NCI-H128 (cell line): Measurements from ENCODE around the gene ATG5.
"Not testable (repeated sequence)": the region's sequence is repeated elsewhere in the genome, so short reads cannot be mapped to it uniquely, and the experiment has no call there.

ENCODE experiments used
- DNase-seq: peaks from one replicate; lab custom pipeline; 2025; ENCODE audit not compliant: unreplicated experiment; lab: John Stamatoyannopoulos, UW

ATG5 gene

GRCh38 chr6:106315765-106316374 lies 9.7 kb downstream of the ATG5 start:
- DNase-seq: no peak

GRCh38 chr6:106309766-106310373 lies 15.7 kb downstream of the ATG5 start:
- DNase-seq: no peak

DNA sequence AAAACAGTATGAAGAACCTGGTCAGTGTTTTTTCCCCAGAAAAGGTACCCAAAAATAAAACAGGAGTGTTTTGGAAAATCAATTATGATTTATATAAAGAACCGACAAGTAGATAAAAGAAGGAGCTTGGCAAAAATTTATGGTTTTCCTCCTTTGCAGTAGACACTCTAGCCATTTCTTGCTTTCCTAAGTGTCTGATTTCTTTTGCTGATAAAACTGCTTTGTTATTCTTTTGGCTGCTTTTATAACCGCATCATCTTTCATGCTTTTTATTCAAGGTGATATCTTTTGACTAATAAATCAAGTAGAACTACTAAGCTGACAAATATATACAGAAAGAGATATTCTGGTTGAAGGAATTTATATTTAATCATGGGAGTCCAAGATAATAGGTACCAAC lies 16.6 kb downstream of the ATG5 start:
- no peak for DNase-seq

- no peak for DNase-seq
Measured at GRCh38 chr6:106305740-106306139, 19.8 kb downstream of the ATG5 start.

- DNase-seq: no peak
Measured at GRCh38 chr6:106300944-106301343, 24.6 kb downstream of the ATG5 start.

GRCh38 chr6:106300020-106300780 lies 25.4 kb downstream of the ATG5 start:
- DNase-seq: no peak

DNA sequence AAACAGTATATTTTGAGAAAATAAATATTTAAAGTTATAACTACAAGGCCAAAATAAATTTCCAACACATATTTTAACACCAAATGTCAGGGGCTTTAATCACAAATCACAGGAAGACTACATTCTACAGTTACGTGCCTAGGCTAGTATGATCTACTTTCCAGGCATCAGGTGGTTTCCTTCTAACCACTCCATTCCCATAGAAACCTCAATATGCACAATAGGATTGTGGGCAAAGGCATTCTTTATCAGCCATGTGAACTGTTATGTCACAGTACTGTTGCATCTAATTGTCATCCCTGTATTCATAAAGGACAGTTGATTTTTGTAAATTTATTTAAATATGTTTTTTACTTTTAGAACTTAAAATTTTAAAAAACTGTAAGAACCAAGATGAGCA lies 32.4 kb downstream of the ATG5 start:
- DNase-seq: no peak

- no peak for DNase-seq
Measured at GRCh38 chr6:106290954-106291353, 34.6 kb downstream of the ATG5 start.

DNA sequence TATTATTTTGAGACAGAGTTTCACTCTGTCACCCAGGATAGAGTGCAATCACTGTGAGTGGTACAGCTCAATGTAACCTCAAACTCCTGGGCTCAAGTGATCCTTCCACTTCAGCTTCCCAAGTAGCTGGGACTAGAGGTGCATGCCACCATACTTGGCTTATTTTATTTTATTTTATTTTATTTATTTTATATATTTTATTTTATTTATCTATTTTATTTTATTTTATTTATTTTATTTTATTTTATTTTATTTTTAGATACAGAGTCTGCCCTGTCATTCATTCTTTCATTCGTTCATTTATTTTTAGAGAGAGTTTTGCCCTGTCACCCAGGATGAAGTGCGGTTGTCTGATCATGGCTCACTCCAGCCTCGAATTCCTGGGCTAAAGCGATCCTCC lies 35.5 kb downstream of the ATG5 start:
- DNase-seq: no peak

DNA sequence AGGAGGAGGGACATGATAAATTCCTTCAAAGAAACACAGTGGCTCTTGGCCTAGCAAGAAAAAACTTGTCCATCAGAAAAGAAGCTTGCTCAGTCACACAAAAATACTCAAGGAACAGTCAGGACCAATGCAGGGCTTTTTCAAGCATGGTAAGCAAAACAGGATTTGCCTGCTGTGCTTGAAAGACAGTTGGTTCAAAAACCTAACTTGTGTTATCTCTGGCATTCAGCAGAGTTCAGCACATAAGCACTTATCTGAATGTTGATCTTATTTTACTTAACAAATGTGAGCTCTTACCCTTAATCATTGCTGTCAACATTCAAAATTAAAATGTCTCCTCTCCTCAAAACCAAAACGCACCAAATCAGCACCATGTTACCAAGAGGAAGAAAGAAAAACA lies 38.3 kb downstream of the ATG5 start:
- no peak for DNase-seq

DNA sequence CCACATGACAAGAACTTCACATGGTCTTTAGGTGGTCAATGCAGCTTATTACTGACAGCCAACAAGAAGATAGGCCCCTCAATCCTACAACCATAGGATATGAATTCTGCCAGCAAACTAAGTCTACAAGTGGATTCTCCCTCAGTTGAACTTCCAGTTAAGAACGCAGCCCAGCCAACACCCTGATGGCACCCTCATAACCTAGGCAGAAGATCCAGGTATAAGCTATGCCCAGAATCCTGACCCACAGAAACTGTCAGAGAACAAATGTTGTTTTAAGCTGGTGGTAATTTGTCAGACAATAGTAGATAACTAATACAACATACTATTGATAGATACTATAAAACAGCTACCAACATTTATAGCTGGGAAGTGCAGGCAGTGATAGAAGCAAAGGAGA lies 38.8 kb downstream of the ATG5 start:
- no peak for DNase-seq

DNA sequence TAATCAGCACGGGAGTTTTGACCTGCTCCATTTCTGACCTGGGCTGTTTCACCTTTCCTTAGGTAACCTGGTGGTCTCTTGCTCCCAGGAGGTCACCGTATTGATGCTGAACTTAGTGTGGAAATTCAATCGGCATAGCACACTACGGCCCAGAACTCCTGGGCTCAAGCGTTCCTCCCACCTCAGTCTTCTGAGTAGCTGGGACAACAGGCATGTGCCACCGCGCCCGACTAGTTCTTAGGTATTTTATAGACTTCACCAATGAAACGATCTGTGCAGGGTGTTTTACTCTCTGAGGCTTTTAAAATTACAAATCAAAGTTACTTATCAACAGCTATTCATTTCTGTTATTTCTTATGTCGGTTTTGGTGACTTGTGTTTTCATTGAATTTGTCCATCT lies 42.1 kb downstream of the ATG5 start:
- no peak for DNase-seq

- no peak for DNase-seq
Measured at GRCh38 chr6:106281661-106282060, 43.9 kb downstream of the ATG5 start.

DNA sequence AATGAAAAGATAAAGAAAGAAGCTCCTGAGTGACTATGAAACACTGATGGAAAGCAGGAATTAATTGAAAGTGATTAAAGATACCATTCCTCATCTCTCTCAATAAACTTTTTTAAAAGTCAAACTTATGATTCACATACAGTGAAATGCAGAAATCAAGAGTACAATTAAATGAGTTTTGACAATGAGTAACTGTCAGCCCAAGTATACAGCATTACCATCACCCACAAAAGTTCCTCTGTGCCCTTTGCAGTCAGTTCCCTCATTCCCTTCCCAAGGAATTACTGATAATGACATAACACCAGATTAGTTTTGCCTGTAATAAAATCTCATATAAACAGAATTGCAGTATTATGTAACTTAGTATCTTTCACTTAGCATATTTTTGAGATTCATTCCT lies 44.5 kb downstream of the ATG5 start:
- DNase-seq: no peak

DNA sequence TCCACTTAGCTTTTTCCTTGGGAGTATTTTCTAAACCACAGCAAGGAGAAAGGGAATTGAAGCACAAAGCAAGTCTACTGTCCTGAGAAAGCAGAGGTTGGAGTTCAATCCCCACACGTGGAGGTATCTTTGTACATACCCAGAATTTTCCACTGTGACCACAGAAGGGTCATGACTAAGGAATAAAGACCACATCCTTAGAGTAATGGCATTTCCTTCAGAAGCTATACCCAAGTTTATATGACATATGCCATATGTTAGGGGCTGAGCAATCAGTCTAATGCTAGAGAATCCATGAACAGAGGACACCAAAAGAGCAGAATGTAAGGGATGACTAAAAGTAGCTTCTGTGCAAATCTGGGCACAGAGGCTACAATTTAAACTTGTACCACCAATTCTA lies 46.4 kb downstream of the ATG5 start:
- no peak for DNase-seq

GRCh38 chr6:106275692-106276091 lies 49.9 kb downstream of the ATG5 start:
- no peak for DNase-seq

DNA sequence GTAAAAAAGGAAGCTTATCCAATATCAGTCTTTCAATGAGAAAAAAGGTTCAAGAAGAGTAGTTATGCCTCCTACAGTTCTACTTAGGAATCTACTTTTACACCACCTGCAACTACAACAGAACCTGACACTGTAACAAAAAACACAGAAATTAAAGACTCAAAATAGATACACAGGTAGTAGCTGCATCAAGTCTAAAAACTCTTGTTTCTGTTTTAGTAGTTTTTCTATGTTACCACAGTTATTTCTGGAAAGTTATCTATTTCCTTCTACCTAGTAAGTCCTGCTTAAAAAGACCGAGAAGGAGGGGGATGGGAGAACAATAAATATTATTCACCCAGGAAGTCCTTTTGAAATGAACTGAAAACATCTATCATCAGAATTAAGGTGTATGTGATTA lies 52.5 kb downstream of the ATG5 start:
- no peak for DNase-seq

- DNase-seq: no peak
Measured at GRCh38 chr6:106272287-106272686, 53.3 kb downstream of the ATG5 start.

GRCh38 chr6:106270414-106270813 lies 55.1 kb downstream of the ATG5 start:
- DNase-seq: no peak

DNA sequence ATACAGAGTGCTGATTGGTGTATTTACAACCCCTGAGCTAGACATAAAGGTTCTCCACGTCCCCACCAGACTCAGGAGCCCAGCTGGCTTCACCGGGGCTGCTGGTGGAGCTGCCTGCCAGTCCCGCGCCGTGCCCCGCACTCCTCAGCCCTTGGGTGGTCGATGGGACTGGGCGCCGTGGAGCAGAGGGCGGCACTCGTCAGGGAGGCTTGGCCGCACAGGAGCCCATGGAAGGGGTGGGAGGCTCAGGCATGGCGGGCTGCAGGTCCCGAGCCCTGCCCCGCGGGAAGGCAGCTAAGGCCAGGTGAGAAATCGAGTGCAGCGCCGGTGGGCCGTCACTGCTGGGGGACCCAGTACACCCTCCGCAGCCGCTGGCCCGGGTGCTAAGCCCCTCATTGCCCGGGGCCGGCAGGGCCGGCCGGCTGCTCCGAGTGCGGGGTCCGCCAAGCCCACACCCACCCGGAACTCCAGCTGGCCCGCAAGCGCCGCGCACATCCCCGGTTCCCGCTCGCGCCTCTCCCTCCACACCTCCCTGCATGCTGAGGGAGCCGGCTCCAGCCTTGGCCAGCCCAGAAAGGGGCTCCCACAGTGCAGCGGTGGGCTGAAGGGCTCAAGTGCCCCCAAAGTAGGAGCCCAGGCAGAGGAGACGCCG lies 56.2 kb downstream of the ATG5 start:
- DNase-seq: not testable (repeated sequence)

DNA sequence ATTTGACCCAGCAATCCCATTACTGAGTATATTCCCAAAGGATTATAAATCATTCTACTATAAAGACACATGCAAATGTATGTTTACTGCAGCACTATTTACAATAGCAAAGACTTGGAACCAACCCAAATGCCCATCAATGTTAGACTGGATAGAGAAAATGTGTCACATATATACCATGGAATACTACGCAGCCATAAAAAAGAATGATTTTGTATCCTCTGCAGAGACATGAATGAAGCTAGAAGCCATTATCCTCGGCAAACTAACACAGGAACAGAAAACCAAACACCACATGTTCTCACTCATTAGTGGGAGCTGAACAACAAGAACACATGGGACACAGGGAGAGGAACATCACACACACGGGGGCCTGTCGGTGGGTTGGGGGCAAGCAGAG lies 57.1 kb downstream of the ATG5 start:
- DNase-seq: not testable (repeated sequence)

GRCh38 chr6:106264433-106264832 lies 61.1 kb downstream of the ATG5 start:
- not testable (repeated sequence) for DNase-seq
